Adipocyte (in vitro differentiated cells): ENCODE results near the gene FILIP1L.

Experiments used
- DNase-seq: peaks from one replicate; pipeline ENCODE4 v3.0.0-alpha.2; 2015; ENCODE audit warnings: low read depth
- H3K27me3 ChIP-seq: replicated peaks from 2 replicates; pipeline ENCODE4 v1.7.0; 2013; ENCODE audit warnings: mild to moderate bottlenecking, low read length, moderate library complexity; ENCODE audit not compliant: control insufficient read depth, insufficient read depth
- H3K36me3 ChIP-seq: 2 replicates; pipeline ENCODE4 v1.7.0; 2013; ENCODE audit warnings: low read length, mild to moderate bottlenecking, moderate library complexity; ENCODE audit not compliant: control insufficient read depth, insufficient read depth, severe bottlenecking
- H3K4me1 ChIP-seq: 2 replicates; pipeline ENCODE4 v1.7.0; 2013; ENCODE audit warnings: mild to moderate bottlenecking, low read length, moderate library complexity; ENCODE audit not compliant: control insufficient read depth, insufficient read depth
- H3K4me3 ChIP-seq: 2 replicates; pipeline ENCODE4 v1.7.0; 2013; ENCODE audit warnings: mild to moderate bottlenecking, low read length, moderate library complexity
- H3K9ac ChIP-seq: 2 replicates; pipeline ENCODE4 v1.7.0; 2013; ENCODE audit warnings: mild to moderate bottlenecking, low read length, moderate library complexity
- H3K9me3 ChIP-seq: 2 replicates; pipeline ENCODE4 v1.7.0; 2013; ENCODE audit warnings: mild to moderate bottlenecking, low read length, moderate library complexity; ENCODE audit not compliant: control insufficient read depth

The FILIP1L gene

DNA sequence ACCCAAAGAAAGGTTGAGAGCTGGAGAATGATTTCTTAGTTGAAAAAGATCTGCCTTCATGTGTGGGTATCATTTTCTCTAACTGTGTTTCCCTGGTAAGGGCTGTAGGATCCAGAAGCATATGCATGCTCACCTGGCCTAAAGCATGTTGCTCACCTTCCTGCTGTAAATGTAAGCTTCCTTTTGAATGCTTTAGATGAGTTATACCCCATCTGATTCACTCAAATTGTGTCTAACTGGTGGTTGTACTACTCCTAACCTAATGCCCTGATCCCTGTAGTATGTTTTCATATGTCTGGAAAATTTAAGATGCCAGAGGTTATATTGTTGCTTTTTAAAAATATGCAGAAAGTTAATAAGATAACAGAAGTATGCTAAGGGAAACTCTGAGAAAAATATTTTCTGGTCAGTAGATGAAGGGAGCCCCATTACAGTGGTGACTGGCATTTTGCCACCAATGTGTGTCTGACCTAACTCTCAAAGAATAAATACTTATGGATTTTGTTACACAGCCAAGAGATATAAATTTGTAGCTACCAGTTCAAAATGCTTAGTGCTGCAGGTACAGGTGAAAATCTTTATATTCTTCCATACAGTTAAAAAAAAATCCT, 7.7 kb downstream of the FILIP1L start:
- H3K4me1 ChIP-seq: peaks cover 42% of the 10 kb centered on the region
- no peaks in the 10 kb centered on the region for H3K27me3 ChIP-seq
- H3K9me3 ChIP-seq: no peaks in the 10 kb centered on the region
- H3K9ac ChIP-seq: no peak overlapping the region
- no peak for DNase-seq
- no peaks in the 10 kb centered on the region for H3K36me3 ChIP-seq
- H3K4me3 ChIP-seq: no peak overlapping the region

DNA sequence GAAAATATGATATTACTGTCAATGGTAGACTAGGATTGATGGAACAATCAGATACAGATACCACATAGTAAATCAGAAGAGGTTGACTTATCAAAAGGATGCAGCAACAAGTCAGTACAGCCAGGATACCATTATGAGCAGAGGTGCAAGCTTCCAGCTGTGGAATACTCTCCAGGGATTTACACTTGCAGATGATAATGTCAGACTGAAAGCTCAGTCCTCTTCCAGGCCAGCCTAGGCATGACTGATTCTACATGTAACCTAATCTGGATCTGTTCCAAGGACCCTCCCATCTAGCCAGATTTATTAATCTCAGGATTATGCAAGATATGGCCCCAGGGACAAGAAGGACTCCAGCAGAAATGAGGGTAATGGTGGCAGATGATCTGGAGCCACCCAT, 8.2 kb downstream of the FILIP1L start:
- no peaks in the 10 kb centered on the region for H3K9me3 ChIP-seq
- H3K4me1 ChIP-seq: peaks cover 42% of the 10 kb centered on the region
- H3K4me3 ChIP-seq: no peak overlapping the region
- no peak for DNase-seq
- no peaks in the 10 kb centered on the region for H3K36me3 ChIP-seq
- H3K27me3 ChIP-seq: no peaks in the 10 kb centered on the region
- H3K9ac ChIP-seq: no peak overlapping the region

GRCh38 chr3:100105501-100105900, 8.8 kb downstream of the FILIP1L start:
- no peaks in the 10 kb centered on the region for H3K27me3 ChIP-seq
- no peaks in the 10 kb centered on the region for H3K9me3 ChIP-seq
- H3K4me1 ChIP-seq: peaks cover 42% of the 10 kb centered on the region
- DNase-seq: no peak
- no peak overlapping the region for H3K9ac ChIP-seq
- H3K36me3 ChIP-seq: no peaks in the 10 kb centered on the region
- no peak overlapping the region for H3K4me3 ChIP-seq

GRCh38 chr3:100104817-100105413, 9.4 kb downstream of the FILIP1L start:
- no peak for DNase-seq
- Histone ChIP-seq H3K27me3 (no peaks in the 10 kb centered on the region), H3K4me1 (peaks cover 42% of the 10 kb centered on the region), H3K4me3 (no peak overlapping the region), H3K9ac (no peak overlapping the region), H3K9me3 (no peaks in the 10 kb centered on the region), H3K36me3 (no peaks in the 10 kb centered on the region)

- H3K36me3 ChIP-seq: no peaks in the 10 kb centered on the region
- no peak overlapping the region for H3K4me3 ChIP-seq
- H3K9ac ChIP-seq: no peak overlapping the region
- no peaks in the 10 kb centered on the region for H3K9me3 ChIP-seq
- no peak for DNase-seq
- H3K27me3 ChIP-seq: no peaks in the 10 kb centered on the region
- peaks cover 42% of the 10 kb centered on the region for H3K4me1 ChIP-seq
These were observed 9.9 kb downstream of the FILIP1L start for GRCh38 chr3:100104442-100104798.

- Histone ChIP-seq H3K36me3 (no peaks in the 10 kb centered on the region), H3K4me1 (peaks cover 49% of the 10 kb centered on the region), H3K4me3 (no peak overlapping the region), H3K9me3 (no peaks in the 10 kb centered on the region), H3K27me3 (no peaks in the 10 kb centered on the region), H3K9ac (no peak overlapping the region)
- no peak for DNase-seq
These were observed 10.5 kb downstream of the FILIP1L start for GRCh38 chr3:100103558-100104441.

- H3K9ac ChIP-seq: no peak overlapping the region
- H3K9me3 ChIP-seq: no peaks in the 10 kb centered on the region
- no peaks in the 10 kb centered on the region for H3K27me3 ChIP-seq
- no peak for DNase-seq
- H3K36me3 ChIP-seq: no peaks in the 10 kb centered on the region
- H3K4me3 ChIP-seq: no peak overlapping the region
- H3K4me1 ChIP-seq: peaks cover 58% of the 10 kb centered on the region
These were observed 11.5 kb downstream of the FILIP1L start for GRCh38 chr3:100102757-100103156.

- Histone ChIP-seq H3K4me3 (no peak overlapping the region), H3K4me1 (peaks cover 42% of the 10 kb centered on the region), H3K9ac (no peak overlapping the region), H3K36me3 (no peaks in the 10 kb centered on the region), H3K27me3 (no peaks in the 10 kb centered on the region), H3K9me3 (no peaks in the 10 kb centered on the region)
- no peak for DNase-seq
These were observed 13.9 kb downstream of the FILIP1L start for GRCh38 chr3:100100425-100100824.

DNA sequence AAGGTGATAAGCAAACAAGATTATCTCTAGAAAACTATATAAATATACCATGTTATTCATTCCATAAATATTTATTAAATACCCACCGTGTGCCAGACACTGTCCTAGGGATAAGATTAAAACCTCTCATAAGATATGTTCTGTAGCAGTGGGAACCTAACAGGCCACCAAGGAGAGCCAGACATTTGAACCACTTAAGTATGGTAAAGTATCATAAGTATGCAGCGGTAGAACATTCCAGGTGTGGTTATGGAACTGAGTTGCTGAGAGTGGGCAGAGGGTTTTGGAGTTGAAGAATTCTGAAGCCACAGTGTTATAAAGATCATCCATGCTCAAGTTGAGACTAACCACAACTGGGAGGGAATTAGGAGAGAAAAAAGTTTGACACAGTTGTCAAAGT, 14.7 kb downstream of the FILIP1L start:
- H3K27me3 ChIP-seq: no peaks in the 10 kb centered on the region
- H3K9ac ChIP-seq: no peak overlapping the region
- no peaks in the 10 kb centered on the region for H3K36me3 ChIP-seq
- no peaks in the 10 kb centered on the region for H3K9me3 ChIP-seq
- peaks cover 34% of the 10 kb centered on the region for H3K4me1 ChIP-seq
- DNase-seq: no peak
- no peak overlapping the region for H3K4me3 ChIP-seq

GRCh38 chr3:100098784-100099070, 15.6 kb downstream of the FILIP1L start:
- H3K4me3 ChIP-seq: no peak overlapping the region
- no peaks in the 10 kb centered on the region for H3K9me3 ChIP-seq
- DNase-seq: no peak
- H3K36me3 ChIP-seq: no peaks in the 10 kb centered on the region
- H3K9ac ChIP-seq: peak overlapping the region; percentile 46
- H3K27me3 ChIP-seq: no peaks in the 10 kb centered on the region
- H3K4me1 ChIP-seq: peaks cover 29% of the 10 kb centered on the region

DNA sequence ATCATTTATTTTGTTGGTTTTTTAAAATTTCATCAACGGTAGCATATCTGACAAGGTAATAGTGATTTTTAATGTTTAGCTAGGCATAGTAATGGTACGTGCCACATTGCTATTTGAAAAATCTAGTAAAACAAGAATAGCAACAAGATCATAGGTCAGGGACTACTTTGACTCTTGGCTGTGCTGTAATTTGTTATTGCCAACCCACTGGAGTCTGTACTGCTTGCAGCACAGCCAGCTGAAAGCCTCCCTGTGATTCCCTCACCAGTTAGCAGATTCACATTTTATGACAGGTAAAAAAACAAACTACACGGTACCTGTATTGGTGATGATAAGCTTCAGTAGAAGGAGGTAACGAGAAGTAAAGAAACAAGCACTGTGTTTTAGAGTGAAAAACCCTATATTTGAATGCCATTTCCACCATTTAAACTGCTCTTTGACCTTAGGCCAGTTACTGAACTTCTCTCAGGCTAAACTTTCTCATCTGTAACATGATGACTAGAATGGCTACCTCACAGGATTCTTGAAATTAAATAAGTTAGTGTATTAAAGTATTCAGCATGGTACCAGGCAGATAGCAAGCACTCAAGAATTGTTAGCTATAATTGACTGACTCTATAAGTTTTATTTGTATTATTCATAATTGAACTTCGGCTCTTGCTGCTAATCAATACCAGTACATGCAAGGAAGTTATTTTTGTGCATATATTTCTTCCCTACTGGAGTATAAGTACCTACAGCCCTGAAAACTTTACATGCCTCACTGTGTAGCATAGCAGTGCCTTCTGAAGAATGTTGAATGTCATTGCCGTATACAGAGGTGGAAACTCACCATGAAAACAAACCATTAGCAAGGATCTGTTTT, 16.1 kb downstream of the FILIP1L start:
- Histone ChIP-seq H3K4me1 (peaks cover 25% of the 10 kb centered on the region), H3K36me3 (no peaks in the 10 kb centered on the region), H3K9ac (peak overlapping the region; percentile 46), H3K27me3 (no peaks in the 10 kb centered on the region), H3K4me3 (no peak overlapping the region), H3K9me3 (no peaks in the 10 kb centered on the region)
- DNase-seq: no peak
